ENCODE data around the gene CCT7. TPM values are rescaled to one million over a fixed set of nuclear protein-coding genes. Genes with fewer than 3 reads are reported as not detected.

CCT7 gene
- total RNA-seq, 1 experiment from 2014 or later, result 982 TPM

Other genes with a start within 250 kb of the CCT7 start
- gene SFXN5, start 162.6 kb upstream of the CCT7 start, total RNA-seq (2014; rRNA removed; shearing (Covaris generic)), result 11.4 and 24.6 TPM in 2 replicates
- 18.1 and 19.0 TPM in 2 replicates for gene RAB11FIP5, start 121.4 kb upstream of the CCT7 start, total RNA-seq (2014; rRNA removed; shearing (Covaris generic))
- not detected in 2 replicates for gene NOTO, start 31.7 kb upstream of the CCT7 start, total RNA-seq (2014; rRNA removed; shearing (Covaris generic))
- 40.0 and 40.5 TPM in 2 replicates for gene SMYD5, start 20.1 kb upstream of the CCT7 start, total RNA-seq (2014; rRNA removed; shearing (Covaris generic))
- gene PRADC1, start 1.1 kb upstream of the CCT7 start, total RNA-seq (2014; rRNA removed; shearing (Covaris generic)), result 21.9 and 33.7 TPM in 2 replicates
- gene FBXO41, start 50.2 kb downstream of the CCT7 start, total RNA-seq (2014; rRNA removed; shearing (Covaris generic)), result 3.6 and 11.1 TPM in 2 replicates
- gene EGR4, start 59.2 kb downstream of the CCT7 start, total RNA-seq (2014; rRNA removed; shearing (Covaris generic)), result not detected in 2 replicates
- 10.0 and 36.2 TPM in 2 replicates for gene ALMS1, start 151.5 kb downstream of the CCT7 start, total RNA-seq (2014; rRNA removed; shearing (Covaris generic))

Data from G401 (cell line).